GM10248 (cell line): ENCODE measurements around the gene EI24.

Experiments used
- CTCF ChIA-PET: fragments of 300-600 bp; sonication (Branson Sonifier 250); formaldehyde crosslinking; extraction: SDS; loops from one replicate; lab custom pipeline; 2021; ENCODE audit warnings: antibody characterized with exemption; lab: Yijun Ruan, JAX
- POLR2A ChIA-PET: fragments of 350-650 bp; sonication (Branson Sonifier 250); formaldehyde crosslinking; extraction: SDS; loops from one replicate; lab custom pipeline; 2020; ENCODE audit warnings: antibody characterized with exemption; lab: Yijun Ruan, JAX
- DNase-seq: peaks from one replicate; pipeline ENCODE4 v3.0.0; 2012; ENCODE audit errors: extremely low spot score
- TF ChIP-seq, protein P1 (sequence below): IDR thresholded peaks from 2 replicates; pipeline ENCODE4 v1.5.1; 2012; ENCODE audit warnings: mild to moderate bottlenecking, low read depth; ENCODE audit errors: extremely low read depth, missing control alignments, control extremely low read depth

EI24 gene

DNA sequence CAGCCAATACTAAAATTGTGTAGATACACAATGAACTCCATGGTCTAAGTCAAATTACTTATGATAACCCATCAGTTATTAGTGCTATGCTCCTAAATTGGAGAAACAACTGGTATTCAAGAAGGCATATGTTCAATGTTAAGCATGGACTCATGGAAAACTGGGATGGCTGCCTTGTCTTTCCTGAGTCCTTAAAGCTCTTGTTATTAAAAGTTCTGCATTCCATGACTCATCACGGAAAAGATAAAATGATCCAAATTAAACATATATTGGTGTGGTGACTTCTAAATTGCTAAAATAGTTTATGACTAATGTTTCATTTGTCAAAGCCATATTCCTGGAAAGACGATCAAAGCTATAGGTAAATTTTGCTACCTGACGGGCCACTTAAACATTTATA is 9.4 kb upstream of the EI24 start:
- ChIA-PET CTCF (interaction anchor here (1.1 to 6.6 kb wide), 4 partner anchors 9 to 31 kb away, joined by 3 to 34 read pairs (median 4); partner anchors contain the start of gene EI24), POLR2A (no interaction called here)
- TF ChIP-seq, protein P1, sequence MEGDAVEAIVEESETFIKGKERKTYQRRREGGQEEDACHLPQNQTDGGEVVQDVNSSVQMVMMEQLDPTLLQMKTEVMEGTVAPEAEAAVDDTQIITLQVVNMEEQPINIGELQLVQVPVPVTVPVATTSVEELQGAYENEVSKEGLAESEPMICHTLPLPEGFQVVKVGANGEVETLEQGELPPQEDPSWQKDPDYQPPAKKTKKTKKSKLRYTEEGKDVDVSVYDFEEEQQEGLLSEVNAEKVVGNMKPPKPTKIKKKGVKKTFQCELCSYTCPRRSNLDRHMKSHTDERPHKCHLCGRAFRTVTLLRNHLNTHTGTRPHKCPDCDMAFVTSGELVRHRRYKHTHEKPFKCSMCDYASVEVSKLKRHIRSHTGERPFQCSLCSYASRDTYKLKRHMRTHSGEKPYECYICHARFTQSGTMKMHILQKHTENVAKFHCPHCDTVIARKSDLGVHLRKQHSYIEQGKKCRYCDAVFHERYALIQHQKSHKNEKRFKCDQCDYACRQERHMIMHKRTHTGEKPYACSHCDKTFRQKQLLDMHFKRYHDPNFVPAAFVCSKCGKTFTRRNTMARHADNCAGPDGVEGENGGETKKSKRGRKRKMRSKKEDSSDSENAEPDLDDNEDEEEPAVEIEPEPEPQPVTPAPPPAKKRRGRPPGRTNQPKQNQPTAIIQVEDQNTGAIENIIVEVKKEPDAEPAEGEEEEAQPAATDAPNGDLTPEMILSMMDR: no peak
- DNase-seq: no peak

DNA sequence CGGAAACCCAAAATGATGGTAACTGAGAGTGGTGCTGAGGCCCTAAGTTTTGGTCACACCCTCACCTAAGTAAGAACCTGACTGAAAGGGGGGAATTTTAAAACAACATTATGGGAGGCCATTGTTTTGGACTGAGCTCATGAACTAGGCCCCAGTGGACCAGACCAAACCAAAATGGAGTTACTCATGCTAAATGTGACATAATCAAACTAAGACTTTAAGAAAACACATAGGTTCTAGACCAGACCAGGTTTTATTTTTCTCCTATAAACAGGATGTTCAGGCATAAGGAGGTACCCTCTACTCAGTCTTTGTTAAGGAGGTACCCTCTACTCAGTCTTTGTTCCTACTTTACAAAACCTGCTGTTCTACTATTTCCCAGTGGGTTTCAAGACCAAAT is 7.4 kb upstream of the EI24 start:
- DNase-seq: no peak
- TF ChIP-seq, protein P1: no peak
- ChIA-PET CTCF (no interaction called here), POLR2A (no interaction called here)

DNA sequence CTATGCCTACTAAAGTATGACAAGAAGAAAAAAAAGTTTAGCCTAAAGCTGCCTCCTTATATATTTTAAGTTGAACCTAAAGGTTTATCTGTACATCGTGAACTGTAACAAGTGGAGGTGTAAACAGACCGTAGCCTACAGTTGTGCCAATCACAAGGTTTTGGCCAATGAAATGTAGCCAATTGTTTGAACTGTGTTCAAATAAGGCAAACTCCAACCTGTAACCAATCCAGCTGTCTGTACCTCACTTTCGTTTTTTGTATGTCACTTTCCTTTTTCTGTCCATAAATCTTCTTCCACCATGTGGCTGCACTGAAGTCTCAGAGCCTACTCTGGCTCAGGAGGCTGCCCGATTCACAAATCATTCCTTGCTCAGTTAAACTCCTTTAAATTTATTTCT is 6.8 kb upstream of the EI24 start:
- POLR2A ChIA-PET: no interaction called here
- TF ChIP-seq, protein P1: no peak
- DNase-seq: no peak
- CTCF ChIA-PET: interaction anchor here (0.8 to 1.0 kb wide), 2 partner anchors 10 to 56 kb away, joined by 3 read pairs; no protein-coding TSS in a partner anchor

DNA sequence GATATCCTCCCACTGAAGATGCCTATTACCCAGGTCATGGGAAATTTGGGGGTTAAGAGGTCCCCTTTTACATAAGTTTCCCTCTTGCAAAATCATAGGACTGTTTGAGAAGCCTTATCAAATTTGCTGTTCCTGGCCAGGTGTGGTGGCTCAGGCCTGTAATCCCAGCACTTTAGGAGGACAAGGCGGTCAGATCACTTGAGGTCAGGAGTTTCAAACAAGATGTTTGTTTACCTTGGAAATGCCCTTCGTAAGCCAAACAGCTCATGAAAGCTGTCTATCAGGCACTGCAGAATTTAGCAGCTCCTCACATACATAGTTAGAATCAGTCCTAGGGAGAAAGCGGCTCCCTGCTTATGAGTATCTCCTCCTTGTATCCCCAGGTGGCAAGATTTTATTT is 4.9 kb upstream of the EI24 start:
- TF ChIP-seq, protein P1: no peak
- ChIA-PET POLR2A (no interaction called here), CTCF (interaction anchor here (2.6 kb wide), 1 partner anchor 10 kb away, joined by 10 read pairs; no protein-coding TSS in a partner anchor)
- no peak for DNase-seq

DNA sequence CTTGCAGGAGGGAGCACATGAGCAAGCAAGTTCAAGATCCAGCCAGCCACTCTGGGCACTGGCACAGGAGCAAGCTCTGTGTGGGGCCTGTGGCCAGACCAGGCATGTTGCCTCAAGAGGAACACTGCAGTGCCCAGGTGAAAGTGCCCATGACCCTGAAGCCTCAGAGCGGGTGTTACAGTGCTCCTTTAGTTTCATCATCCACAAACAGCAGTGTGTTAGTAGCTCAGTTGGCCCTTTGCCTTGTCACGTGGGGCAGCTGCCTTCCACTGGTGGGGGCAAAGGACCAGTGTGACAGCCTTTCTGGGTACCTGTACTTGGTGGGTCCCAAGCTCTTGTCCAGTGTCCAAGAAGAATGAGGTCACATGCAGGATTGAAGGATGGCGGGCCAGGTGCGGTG is 3.0 kb upstream of the EI24 start:
- TF ChIP-seq, protein P1: no peak
- CTCF ChIA-PET: interaction anchor here (1.2 to 2.6 kb wide), 2 partner anchors 11 to 25 kb away, joined by 3 to 10 read pairs; no protein-coding TSS in a partner anchor
- POLR2A ChIA-PET: no interaction called here
- no peak for DNase-seq

DNA sequence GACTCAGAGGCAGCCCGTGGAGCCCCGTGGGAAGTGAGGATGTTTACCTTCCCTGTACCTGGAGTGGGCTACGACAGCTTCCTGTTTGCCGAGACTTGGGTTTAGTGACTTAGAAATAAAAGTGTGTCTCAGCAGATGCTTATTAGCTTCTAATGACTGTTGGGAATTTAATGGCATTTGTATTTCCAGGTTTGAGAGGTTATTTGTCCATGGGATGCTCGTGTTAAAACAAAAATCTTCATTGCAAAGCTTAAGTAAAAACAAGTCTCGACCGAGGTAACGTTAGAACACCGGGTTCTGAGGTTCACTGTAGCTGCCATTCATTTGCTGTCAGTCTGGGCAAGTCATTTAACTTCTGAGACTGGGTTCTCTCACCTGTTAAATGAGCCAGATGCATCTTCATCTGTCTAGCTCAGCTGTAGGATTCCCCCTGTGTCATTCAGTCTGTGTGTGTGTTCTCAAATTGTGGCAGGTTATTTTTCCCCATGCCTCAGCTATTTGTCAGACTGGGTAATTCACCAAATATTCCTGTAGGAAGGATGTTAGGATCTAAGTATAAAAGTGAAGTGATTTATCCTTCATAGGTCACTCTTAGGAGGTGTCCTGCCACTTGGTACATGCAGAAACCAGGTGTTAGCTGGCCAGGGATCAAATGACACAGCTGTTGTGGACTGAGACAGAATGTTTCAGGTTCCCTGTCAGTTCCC is 791 bp downstream of the EI24 start:
- CTCF ChIA-PET: interaction anchor here (0.6 to 3.8 kb wide), 17 partner anchors 9 to 305 kb away, joined by 3 to 34 read pairs (median 4); partner anchors contain the start of genes FEZ1 and STT3A
- POLR2A ChIA-PET: interaction anchor here (1.0 kb wide), 2 partner anchors 22 kb away, joined by 3 read pairs; partner anchors contain the start of gene STT3A
- DNase-seq: peak; percentile 27
- TF ChIP-seq, protein P1: no peak
